ENCODE data around the gene MOB1A.
"Not testable (repeated sequence)": the region's sequence is repeated elsewhere in the genome, so short reads cannot be mapped to it uniquely, and the experiment has no call there.

MOB1A gene

DNA sequence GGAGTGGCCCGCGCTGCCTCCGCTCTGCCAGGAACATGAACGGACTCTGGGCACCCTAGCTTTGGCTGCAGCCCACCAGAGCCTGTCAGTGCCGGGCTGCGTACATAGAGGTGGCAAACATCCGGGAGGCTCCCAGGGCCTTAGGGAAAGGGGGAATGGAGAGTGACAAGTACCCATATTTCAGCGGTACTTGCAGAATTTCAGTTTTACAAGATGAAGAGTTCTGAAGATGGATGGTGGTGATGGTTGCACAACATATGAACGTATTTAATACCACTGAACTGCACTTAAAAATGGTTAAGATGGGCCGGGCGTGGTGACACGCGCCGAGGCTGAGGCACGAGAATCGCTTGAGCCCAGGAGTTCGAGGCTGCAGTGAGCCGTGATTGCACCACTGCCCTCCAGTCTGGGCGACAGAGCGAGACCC is 20.6 kb upstream of the MOB1A start:
- DNase-seq (ENCODE audit: low spot score) (no peak), FAIRE-seq (no peak)

DNA sequence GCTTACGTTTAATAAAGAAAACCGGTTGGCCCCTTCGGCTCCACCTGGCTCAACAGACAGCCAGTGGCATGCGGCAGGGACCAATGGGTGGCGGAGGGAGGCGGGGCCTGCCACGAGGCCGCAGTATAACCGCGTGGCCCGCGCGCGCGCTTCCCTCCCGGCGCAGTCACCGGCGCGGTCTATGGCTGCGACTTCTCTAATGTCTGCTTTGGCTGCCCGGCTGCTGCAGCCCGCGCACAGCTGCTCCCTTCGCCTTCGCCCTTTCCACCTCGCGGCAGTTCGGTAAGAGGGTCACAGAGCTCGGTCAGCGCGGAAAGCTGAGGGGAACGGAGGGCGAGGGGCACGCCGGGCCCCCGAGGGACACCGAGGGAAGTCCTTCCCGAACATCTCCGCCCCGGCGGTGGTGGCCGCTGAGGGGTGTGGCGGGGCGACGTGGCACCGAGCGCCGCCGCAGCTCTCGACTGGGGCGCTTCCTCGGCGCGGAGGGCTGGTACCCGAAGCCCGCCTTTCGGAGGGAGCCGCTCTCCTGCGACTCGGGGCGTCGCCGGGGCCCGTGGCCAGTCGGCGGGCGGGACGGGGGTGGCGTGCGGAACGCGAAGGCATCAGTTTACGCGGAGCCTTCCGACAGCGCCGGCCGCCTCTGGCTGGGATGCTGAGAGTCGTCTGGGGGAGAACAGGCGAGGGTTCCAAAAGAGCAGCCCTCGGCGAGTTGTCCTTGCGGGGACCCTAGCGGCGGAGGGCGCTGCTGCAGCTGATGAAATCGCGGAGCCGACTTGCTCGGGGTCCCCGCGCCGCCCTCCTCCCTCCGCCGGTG is 20.0 kb upstream of the MOB1A start, which contains the start of gene MTHFD2:
MTHFD2 (plus strand) TSS at position 155 of the 814 bp plus-strand sequence; CDS start at position 182, 27 bp downstream.
- DNase-seq (ENCODE audit: low spot score) = peak; percentile 99
- FAIRE-seq = peak; percentile 44

DNA sequence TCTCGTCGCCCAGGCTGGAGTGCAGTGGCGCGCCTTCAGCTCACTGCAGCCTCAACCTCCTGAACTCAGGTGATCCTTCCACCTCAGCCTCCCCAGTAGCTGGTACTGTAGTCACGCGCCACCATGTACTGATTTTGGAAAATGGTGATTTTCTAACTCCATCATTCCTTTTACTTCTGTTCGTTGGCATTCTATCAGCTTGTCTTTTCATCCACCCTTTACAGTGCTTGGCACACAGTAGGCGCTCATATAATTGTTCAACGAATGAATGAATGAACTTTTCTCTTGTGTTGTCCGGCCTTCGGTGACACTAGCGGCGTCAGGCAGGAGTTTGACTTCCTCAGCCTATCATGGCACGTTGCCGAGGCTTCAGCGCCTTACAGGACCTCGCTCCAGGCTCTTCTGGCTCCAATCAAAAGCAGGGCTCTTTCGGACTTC is 19.4 kb upstream of the MOB1A start:
- FAIRE-seq (no peak), DNase-seq (ENCODE audit: low spot score) (no peak)

DNA sequence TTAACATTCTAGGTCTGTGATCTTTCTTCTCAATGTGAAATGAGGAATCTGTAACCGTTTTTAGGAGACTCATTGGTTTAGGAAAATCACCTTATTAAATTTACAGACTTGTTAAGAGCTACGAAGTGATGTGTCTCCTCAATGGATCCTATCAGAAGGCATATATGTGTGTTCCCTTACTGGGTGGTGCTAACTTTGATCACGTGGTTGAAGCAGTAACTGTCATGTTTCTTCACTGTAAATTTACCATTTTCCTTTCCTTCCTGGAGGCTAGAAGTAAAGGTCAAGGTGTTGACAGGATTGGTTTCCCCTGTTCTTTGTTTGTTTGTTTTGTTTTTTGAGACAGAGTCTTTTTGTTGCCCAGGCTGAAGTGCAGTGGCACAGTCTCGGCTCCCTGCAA is 18.4 kb upstream of the MOB1A start:
- DNase-seq (ENCODE audit: low spot score) (no peak), FAIRE-seq (no peak)

DNA sequence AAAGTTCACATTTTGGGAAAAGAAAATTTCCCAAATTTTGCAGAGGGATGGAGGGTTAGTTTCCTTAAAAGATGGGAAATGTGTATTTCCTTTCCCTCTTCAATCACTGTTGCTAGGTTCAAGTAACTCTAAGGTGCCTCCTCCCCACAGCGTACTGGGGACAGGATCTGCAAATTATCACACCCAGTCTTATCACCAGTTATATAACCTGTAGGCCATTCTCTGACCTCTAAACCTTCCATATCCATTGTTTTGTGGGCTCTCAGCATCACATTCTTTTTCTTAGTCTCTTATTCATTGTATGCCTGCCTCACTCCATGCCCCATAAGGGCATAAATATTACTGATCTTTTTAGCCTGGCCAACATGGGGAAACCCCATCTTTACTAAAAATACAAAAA is 16.1 kb upstream of the MOB1A start:
- FAIRE-seq = no peak
- no peak for DNase-seq (ENCODE audit: low spot score)

DNA sequence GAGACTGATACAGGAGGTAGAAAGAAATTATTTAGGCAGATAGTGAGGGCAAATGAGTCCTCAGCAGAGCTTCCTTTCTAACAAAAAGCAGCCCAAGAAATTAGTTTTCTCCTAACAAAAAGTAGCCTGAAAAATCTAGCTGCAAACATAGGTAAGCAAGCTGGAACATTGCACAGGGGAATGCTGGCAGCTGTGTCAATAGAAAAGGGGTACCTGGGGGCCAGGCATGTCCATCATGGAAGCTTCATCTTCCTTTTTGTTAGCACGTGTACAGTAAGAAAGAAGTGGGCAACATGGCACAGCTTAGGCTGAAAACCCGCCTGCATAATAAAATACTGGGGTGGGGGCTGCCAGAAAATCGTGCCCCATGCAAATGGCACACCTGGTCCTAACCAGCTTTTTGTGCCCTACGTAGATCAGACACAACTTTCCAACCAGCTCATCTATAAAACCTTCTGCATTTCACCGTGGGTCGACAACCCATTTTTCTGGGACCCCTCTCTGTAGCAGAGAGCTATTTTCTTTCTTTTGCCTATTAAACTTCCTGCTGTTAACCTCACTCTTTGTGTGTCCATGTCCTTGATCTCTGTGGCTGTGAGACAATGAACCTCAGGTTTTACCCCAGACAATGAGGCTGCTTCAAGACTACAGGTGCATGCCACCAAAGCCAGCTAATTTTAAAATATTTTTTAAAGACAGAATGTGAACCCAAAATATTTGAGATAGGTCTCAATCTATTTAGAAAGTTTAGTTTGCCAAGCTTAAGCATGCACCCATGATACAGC is 13.1 kb upstream of the MOB1A start:
- no peak for FAIRE-seq
- no peak for DNase-seq (ENCODE audit: low spot score)

DNA sequence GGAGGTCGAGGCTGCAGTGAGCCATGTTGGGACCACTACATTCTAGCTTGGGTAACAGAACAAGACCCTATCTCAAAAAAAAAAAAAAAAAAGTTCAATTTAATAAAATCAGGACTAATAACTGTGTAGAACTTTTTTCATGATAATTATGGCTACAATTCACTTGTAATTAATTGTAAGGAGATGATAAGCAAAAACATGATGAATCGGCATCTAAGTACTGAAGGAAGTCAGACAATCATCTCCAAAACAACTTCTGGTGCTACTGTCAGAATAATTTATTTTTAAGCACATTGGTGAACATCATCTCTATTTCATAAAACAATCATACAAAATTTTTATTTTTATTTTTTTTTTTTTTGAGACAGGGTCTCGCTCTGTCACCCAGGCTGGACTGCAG is 10.0 kb upstream of the MOB1A start:
- no peak for FAIRE-seq

DNA sequence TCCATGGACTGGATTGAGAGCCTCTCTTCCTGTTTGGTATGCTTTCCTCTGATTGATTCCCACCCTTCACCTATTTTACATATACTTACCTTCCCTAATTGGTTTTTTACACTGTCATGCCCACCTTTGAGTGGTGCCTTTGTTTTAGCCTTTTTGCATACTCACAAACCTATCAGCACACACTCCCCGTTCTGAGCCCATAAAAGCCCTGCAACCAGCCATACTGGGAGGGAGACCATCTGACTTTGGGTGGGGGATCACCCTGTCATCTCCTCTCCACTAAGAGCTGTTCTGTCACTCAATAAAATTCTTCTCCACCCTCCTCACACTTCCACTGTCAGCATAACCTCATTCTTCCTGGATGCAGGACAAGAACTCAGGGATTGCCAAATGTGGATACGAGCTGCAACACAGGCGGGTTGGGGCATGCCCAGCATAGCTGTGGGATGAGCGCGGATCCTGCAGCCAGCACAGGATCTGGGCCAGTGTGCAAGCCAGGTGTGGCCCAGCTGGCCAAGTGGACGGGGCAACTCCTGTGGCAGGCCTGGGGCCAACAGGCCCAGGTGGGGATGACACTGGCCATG is 9.4 kb upstream of the MOB1A start:
- DNase-seq (ENCODE audit: low spot score) (peak; percentile 82), FAIRE-seq (peak; percentile 40)

More for the DNA sequence above, 10.0 kb upstream of the MOB1A start:
- DNase-seq (ENCODE audit: low spot score) = no peak

DNA sequence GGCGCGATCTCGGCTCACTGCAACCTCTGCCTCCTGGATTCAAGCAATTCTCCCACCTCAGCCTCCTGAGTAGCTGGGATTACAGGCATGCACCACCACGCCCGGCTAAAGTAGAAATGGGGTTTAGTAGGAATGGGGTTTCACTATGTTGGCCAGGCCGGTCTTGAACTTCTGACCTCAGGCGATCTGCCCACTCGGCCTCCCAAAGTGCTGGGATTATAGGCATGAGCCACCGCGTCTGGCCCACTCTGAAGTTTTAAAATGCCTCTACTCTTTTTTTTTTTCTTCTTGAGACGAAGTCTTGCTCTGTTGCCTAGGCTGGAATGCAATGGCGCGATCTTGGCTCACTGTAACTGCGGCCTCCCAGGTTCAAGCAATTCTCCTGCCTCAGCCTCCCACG is 8.0 kb upstream of the MOB1A start:
- DNase-seq (ENCODE audit: low spot score) = not testable (repeated sequence)

DNA sequence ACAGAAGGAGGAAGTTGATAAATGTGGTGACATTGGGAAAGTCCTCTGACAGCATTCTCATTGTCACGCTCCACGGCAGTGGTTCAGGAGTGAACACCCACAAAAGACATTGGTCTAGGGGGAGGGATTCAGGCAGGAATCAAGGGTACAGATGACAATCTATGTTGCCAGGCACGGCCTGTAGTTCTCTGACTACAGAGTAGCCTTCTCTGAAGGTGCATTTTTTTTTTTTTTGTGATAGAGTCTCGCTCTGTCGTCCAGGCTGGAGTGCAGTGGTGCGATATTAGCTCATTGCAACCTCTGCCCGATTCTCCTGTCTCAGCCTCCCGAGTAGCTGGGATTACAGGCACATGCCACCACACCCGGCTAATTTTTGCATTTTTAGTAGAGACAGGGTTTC is 7.4 kb upstream of the MOB1A start:
- FAIRE-seq = no peak
- DNase-seq (ENCODE audit: low spot score) = no peak

More for the DNA sequence above, 8.0 kb upstream of the MOB1A start:
- not testable (repeated sequence) for FAIRE-seq

DNA sequence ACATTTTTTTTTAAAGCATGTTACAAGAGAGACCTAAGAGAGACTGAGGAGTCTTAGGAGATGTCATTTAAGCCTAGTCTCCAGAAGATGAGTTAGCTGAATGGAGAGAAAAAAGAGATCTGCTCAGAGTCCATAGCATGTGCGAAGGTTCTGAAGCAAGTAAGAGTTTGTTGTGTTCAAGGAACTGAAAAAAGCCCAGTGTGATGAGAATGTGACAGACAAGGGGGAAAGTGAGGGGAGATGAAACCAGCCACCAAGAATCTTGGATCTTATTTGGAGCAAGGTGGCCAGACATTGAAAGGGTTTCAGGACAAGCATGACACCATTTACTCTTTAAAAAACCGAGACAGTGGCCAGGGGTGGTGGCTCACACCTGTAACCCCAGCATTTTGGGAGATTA is 5.2 kb upstream of the MOB1A start:
- DNase-seq (ENCODE audit: low spot score) (no peak), FAIRE-seq (no peak)

DNA sequence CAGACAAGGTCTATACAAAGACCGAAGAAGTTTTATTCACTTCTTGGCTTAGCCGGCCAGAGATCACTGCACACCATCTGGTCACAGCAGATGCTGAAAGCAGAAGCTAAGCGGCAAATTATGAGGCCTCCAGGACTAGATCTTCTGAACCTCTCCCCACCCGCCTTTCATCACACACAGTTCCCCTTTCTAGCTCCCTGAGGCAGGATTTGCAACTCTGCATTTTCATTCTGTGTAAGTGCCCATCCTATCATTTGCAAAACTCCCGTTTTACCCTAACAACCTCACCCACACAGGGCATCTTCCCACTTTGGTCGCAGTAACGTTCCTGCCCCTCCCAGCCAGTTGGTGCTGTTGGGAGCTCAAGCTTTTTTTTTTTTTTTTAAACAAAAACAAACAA is 3.1 kb upstream of the MOB1A start:
- FAIRE-seq = no peak
- DNase-seq (ENCODE audit: low spot score) = no peak

DNA sequence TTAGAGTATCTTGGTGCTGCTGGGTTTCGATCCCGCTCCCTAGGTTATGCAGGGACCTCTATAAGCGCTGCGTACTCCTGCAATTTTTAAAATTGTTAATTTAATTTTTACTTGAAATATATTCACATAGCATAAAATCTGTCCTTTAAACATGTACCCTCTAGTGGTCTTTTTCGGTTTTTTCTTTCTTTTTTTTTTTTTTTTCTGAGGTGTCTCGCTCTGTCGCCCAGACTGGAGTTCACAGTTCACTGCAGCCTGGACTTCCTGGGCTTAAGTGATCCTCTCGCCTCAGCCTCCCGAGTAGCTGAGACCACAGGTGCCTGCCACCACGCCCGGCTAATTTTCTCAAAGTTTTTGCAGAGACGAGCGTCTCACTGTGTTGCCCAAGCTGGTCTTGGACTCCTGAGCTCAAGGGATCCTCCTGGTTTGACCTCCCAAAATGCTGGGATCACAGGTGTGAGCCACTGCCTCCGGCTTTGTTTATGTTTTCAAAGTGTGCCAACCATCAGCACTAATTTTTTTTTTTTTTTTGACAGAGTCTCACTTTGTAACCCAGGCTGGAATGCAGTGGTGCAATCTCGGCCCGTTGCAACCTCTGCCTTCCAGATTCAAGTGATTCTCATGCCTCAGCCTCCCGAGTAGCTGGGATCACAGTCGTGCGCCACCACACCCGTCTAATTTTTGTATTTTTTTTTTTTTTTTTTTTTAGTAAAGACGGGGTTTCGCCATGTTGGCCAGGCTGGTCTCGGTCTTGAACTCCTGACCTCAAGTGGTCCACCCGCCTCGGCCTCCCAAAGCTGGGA is 585 bp upstream of the MOB1A start:
- FAIRE-seq (no peak), DNase-seq (ENCODE audit: low spot score) (no peak)

DNA sequence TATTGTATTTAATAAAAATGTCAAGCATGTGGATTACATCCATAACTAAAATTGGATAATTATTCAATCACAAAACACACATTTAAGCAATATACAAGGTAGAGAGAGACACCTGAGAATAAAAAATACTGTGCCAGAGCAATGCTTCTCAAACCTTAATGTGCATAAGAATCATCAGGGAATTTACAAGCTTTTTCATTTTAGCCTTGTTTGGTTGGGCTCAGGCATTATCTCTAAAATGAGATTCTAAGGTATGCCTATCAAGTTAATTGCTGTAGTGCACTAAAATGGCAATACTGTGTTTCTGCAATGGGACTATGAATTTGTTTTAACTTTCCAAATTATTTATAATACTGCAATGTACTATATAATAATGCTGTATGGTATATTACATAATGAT is 983 bp downstream of the MOB1A start:
- FAIRE-seq (no peak), DNase-seq (ENCODE audit: low spot score) (no peak)

DNA sequence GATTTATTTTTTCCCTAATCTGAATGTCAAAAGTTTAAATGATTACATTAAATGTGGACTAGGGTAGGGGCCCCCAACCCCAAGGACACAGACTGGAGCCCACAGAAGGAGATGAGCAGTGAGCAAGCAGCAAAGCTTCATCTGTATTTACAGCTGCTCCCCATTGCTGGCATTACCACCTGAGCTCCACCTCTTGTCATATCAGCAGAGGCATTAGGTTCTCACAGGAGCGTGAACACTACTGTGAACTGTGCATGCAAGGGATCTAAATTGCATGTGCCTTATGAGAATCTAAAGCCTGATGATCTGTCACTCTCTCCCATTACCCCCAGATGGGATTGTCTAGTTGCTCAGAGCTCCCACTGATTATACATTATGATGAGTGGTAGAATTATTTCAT is 3.8 kb downstream of the MOB1A start:
- FAIRE-seq (no peak), DNase-seq (ENCODE audit: low spot score) (no peak)

DNA sequence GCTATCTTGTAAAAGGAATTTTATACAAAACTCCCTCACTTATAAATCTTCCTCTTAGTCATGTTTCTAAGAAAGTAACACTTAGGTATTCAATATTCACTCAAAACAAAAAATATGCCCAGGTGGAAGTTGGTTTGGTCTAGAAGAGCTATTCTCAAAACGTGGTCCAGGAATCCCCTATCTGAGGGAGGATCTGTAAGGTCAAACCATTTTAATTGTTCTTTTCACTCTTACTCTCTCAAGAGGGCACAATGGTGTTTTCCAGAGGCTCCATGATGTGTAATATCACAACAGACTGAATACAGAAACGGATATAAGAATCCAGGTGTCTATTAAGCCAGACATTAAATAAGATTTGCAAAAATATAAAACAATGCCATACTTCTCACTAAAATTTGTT is 9.9 kb downstream of the MOB1A start:
- FAIRE-seq (no peak), DNase-seq (ENCODE audit: low spot score) (no peak)

DNA sequence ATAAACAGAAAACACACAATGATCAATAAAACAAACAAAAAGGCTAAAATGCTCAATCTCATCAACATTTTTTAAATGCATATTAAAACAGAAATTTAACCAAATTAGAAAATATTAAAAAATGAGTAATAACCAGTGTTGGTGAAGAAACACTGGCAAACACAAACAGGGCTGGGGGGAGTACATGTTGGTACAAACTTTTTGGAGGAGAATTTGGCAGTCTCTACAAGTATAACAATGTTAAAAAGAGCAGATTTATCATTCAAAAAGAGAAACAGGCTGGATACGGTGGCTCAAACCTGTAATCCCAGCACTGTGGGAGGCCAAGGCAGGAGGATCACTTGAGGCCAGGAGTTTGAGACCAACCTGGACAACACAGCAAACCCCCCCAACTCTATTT is 13.9 kb downstream of the MOB1A start:
- FAIRE-seq = no peak
- DNase-seq (ENCODE audit: low spot score) = no peak

DNA sequence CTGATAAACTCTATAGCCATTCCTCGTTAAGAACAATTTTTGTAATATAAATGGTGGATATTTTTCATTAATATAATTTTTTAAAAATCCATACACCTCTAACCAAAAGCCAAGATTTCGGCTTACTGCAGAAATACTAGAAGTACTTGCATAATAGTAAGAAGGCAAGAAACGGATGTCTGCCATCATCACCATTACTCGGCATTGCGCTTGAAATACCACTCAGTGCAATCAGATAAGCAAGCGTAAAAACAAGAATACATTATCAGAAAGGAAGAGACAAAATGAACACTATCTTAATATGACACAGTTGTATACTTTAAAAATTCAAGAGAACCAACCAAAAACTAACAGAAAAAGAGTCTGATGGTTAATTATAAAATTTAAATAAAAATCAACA is 15.7 kb downstream of the MOB1A start:
- no peak for DNase-seq (ENCODE audit: low spot score)
- FAIRE-seq = no peak

DNA sequence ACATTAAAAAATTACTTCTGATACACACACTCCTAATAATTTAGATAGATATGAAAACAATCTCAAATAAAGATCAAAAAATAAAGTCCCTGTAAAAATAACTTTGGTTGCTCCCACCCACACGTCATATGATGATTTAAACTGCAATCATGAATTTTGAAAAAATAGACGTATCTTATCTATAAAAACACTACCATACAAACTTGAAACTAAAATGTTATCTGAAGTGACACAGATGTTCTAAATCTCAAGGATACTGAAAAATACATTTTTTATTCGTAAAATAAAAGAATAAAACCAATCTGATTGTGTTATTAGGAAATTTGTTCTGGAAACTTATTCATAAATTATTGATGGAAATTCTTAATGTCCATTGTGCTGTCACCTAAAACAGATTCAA is 22.8 kb downstream of the MOB1A start:
- FAIRE-seq (no peak), DNase-seq (ENCODE audit: low spot score) (no peak)

DNA sequence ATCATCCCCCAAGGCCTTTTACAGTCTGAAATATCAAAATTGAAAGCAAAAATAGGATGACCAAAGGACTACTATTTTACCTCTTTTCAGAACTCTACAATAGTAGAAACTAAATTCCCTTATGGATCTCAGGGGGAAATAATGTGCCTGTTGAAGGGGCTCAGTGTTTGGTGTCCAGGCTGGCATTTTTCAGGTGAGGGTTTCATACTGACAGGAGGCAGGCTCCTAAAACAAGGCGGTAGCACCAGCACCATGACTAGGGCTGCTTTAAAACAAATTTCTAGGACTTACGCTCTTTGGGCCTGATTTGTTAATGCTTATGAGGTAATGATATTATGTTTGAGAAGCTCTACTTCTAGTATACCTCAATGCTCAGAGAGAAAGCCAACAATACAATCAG is 25.7 kb downstream of the MOB1A start:
- DNase-seq (ENCODE audit: low spot score) = no peak
- FAIRE-seq = no peak

DNA sequence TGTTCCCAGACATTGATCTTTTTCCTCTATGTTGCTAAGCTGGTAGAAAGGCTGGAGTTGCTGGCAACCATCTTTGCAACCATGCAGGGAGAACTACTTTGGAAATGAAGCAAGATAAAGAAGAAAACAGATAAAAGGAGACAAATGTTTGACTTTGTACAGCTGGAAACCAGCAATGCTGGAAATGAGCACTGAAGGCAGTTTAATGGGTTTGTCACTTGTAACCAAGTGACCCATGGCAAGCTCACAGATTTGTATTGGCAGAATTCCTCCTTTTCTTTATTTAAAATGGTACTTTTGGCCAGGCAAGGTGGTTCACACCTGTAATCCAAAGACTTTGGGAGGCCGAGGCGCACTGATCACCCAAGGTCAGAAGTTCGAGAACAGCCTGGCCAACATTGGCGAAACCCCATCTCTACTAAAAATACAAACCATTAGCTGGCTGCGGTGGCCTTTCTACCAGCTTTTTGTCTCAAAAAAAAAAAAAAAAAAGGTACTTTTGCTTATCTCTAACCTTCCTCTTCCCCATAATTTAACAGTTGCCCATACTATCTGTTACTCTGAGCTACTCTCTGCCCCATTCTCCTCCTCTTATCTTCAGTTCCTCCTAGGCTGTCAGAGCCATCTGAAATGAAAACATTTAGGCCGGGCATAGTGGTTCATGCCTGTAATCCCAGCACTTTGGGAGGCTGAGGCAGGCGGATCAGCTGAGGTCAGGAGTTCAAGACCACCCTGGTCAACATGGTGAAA is 28.9 kb downstream of the MOB1A start:
- FAIRE-seq = no peak
- no peak for DNase-seq (ENCODE audit: low spot score)
